22Rv1 (cell line): Measurements from ENCODE around the gene CCDC120.

Experiments
- CTCF ChIP-seq: fragments of 450-650 bp; IDR thresholded peaks from 2 replicates; pipeline ENCODE4 v1.5.1; 2017; ENCODE audit warnings: mild to moderate bottlenecking
- ZFX ChIP-seq: fragments of 450-650 bp; IDR thresholded peaks from 2 replicates; pipeline ENCODE4 v1.6.1; 2017; ENCODE audit warnings: antibody characterized with exemption, borderline replicate concordance

- no peak for TF ChIP-seq CTCF
- TF ChIP-seq ZFX, result no peak
Observed at GRCh38 chrX:49116076-49116475, 57.3 kb downstream of the CCDC120 start.
